Omental fat pad (tissue), 4 donors: ENCODE results near the gene SYT6. TPM values are rescaled to one million over a fixed set of nuclear protein-coding genes. Genes with fewer than 3 reads are reported as not detected.

ENCODE experiments used
- ATAC-seq: fragments of 150-250 bp; one replicate; pipeline ENCODE4 v1.9.1; 2016; ENCODE audit warnings: mild to moderate bottlenecking, moderate library complexity; ENCODE audit not compliant: low FRiP score
- DNase-seq: peaks from one replicate; pipeline ENCODE4 v3.0.0-alpha.2; 2019; ENCODE audit warnings: low spot score
- total RNA-seq, 4 donors: library from RNA; depleted of rRNA; stranded (reverse); fragments of >200 nt; gene quantifications; one replicate each; pipeline ENCODE4 v1.1.0, GENCODE V29; 2016
- TF ChIP-seq, protein P1 (sequence below), 3 donors: fragments of 450-650 bp; IDR thresholded peaks; one replicate each; pipeline ENCODE4 v1.5.1; 2016 to 2017; ENCODE audit warnings: antibody characterized with exemption in 3 of 3, mild to moderate bottlenecking in 3 of 3, moderate library complexity in 2 of 3

Gene SYT6
- total RNA-seq, 4 donors from 2014 or later: 0.84 TPM; not detected in 3

DNA sequence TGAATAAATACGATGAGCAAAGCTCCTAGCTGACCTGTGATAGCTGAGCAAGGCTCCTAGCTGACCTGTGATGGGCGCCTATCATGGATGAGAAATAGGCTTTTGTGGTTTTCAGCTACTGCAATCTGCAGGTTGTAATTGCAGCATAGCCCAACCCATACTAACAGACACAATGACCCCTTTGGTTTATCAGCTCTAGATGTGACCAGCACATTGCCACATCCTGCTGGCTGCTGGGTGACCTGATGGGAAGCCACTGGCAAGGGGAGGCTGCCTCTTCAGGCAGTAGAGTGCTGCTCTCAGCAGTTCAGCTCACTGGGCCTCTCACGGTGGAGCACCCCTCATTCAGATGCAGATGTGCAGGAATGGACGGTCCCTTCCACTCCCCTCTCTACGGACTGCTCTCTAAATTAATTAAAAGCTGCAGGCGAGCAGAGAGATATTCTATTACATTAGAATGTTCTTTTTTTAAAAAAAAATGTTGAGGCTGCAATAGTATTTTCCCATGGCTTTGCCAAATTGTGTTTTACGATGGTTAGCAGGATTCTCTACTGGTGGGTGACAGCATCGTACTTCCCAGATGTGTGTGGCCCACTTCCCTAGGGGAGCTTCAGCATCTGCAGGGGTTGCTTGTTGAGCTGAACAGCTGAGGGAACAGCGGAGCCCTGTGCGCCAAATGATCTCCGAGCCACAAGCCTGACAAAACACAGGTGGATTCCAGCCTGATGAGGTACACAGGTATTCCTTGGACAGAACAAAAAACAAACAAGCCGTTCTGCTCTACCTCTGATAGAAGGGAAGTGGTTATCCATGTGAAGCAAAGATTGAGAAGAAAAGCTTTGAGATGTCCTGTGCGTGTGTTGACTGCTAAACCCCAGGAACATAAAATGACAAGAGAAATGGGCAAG is 65.0 kb downstream of the SYT6 start:
- TF ChIP-seq, protein P1, sequence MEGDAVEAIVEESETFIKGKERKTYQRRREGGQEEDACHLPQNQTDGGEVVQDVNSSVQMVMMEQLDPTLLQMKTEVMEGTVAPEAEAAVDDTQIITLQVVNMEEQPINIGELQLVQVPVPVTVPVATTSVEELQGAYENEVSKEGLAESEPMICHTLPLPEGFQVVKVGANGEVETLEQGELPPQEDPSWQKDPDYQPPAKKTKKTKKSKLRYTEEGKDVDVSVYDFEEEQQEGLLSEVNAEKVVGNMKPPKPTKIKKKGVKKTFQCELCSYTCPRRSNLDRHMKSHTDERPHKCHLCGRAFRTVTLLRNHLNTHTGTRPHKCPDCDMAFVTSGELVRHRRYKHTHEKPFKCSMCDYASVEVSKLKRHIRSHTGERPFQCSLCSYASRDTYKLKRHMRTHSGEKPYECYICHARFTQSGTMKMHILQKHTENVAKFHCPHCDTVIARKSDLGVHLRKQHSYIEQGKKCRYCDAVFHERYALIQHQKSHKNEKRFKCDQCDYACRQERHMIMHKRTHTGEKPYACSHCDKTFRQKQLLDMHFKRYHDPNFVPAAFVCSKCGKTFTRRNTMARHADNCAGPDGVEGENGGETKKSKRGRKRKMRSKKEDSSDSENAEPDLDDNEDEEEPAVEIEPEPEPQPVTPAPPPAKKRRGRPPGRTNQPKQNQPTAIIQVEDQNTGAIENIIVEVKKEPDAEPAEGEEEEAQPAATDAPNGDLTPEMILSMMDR (IDR thresholded peaks at IDR 0.05): no peak
- no peak for ATAC-seq
- no peak for DNase-seq

DNA sequence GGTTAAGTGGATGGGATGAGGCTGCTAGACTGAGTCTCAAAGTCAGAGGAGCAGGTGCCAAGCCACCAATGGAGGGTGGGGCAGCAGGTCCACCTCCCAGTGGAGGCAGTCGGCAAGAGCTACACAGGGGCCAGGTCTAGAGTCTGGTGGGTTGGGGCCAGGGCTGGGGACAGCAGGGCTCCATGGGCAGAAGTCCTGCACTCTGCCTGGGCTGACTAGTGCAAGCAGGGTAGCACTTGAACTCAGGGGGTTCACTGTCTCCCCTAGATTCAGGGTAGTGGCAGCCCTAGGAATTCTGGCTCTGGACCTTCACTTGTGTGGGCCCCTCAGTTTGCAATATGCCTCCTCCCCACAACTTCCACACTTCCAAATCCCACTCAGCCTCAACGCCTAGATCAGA is 66.2 kb downstream of the SYT6 start:
- DNase-seq (no peak), ATAC-seq (no peak)
- TF ChIP-seq, protein P1 (IDR thresholded peaks at IDR 0.05): no peak

DNA sequence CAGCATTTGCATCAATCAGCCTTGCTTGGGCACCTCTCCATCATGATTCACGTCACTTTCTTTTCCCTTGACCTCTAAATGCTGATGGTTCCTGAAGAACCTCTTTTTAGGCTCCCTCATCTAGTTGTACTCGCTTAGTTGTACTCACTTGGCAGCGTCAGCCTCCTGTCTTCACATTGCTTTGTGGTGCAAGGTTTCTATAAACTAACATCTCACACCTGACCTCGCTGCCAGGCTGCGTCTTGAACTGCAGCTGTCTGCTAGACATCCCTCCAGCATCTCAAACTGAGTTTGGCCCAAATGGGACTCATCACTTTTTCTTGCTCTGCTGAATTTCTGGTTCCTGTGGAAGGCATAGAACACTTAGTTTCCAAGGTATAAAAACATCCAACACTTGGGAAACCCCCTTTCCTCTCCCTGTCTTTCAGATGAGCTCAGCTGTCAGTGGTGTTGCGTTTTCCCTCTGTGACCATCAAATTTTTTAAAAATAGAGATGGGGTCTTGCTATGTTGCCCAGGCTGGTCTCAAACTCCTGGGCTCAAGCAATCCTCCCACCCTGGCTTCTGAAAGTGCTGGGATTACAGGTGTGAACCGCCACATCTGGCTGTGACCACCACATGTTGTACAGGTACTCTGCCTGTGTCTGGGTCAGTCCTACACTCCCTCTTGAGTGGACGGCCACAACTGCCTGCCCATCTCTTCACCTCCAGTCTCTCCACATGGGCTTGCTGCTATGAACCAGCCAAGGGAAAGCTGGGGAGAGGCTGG is 66.9 kb downstream of the SYT6 start:
- no peak for ATAC-seq
- TF ChIP-seq, protein P1 (IDR thresholded peaks at IDR 0.05): no peak
- DNase-seq: no peak

DNA sequence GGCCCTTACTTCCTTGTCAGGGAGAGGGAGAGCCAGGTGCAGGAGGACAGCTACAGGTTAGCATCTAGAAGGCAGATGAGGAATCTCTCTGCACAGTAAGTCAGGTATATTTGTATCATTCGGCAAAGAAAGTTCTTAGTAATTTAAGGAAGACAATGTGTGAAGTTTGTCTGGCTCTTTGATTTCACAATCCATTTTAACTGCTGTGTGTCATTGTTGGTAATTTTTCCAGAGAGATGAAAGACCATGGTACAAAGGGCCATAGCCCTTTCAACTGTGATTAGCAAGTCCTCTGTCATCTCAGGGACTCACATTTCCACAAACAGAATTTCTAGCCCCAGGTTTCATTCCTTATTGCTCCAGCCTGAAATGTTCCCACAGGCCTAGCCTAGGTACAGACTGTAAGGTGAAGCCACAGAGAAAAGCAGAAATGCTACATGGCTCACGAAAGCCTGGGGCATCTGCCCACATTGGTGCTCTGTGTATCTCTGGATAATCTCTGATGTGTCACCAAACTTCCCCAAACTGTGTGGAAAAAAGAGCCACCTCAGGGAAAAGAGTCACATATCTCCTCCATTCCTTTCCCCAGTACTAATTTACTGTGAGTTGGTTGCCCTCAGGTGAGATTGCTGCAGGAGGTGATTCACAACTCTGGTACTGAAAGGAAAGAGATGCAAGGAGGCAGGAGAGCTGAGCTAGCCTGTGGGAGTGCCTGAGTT is 70.6 kb downstream of the SYT6 start:
- ATAC-seq: no peak
- no peak for DNase-seq
- TF ChIP-seq, protein P1 (IDR thresholded peaks at IDR 0.05): no peak

DNA sequence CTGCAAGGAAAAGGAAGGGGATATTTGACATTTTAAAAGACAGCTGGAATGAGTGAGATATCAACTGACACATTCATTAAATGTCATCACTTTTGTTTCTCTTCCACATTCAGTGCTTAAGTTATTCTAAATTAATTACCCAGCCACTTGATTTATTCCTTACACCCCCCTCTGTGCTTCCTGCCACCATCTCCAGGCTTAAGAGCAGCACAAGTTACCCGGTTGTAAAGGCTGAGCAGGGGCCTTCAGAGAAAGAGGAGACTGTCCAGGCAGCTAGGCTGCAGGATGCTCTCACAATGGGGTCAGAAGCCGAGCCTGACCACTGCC is 71.4 kb downstream of the SYT6 start:
- DNase-seq (no peak), ATAC-seq (no peak)
- TF ChIP-seq, protein P1 (IDR thresholded peaks at IDR 0.05): no peak

DNA sequence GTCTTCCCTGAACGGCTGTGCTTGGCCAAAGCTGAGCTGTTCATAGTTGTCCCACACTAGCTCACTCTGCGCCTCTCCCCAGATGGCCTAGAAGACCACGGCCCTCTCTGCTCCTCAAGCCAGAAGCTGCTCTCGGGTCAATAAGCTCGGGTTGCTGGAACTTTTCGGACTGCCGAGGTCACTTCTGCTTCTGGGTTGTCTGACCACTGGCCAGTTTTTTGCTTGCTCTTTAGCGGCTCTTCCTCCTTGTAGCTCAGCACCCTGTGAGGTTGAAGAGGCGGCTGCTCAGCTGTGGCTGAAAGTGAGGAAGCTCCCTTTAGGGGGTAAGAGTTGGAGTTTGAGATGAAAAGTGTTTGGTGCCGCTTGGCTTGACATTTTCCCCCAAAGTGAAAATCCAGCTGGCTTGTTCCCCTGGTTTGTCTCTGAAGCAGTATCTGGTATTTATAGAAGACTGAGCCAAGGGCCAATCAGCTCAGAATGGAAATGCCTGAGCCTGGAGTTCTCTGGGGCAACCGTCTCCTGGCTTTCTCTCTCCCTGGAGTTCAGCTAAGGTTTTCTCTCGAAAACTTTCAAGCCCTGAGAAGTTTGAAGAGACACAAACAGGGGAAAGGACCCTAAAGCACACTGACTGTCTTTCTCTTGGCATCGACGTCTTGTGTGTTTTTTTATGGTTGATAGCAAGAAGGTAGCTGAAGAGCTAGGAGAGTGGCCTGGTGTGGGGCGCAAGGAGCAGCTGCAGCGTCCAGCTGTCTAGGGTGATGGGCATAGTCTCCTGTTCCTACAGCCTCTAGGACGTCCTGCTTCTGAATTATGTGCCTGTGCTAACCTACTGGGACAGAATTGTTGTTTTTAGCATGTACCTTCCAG is 72.0 kb downstream of the SYT6 start:
- DNase-seq (no peak), ATAC-seq (no peak)
- TF ChIP-seq, protein P1 (IDR thresholded peaks at IDR 0.05): no peak
